Prostate gland (tissue), 2 donors: ENCODE measurements around the gene TPM2.

ENCODE experiments used
- CTCF ChIP-seq, 4 experiments: fragments of 200-600 bp in 2 of 4; fragments of 450-650 bp in 2 of 4; sonication (generic) in 2 of 4; IDR thresholded peaks; 1 replicate in 3 of 4; 2 replicates in 1 of 4; pipeline ENCODE4 v1.5.1; 2016 to 2019; ENCODE audit warnings: antibody characterized with exemption in 4 of 4, mild to moderate bottlenecking in 2 of 4, moderate library complexity in 2 of 4
- POLR2A ChIP-seq: fragments of 450-650 bp; IDR thresholded peaks from one replicate; pipeline ENCODE4 v1.6.1; 2016; ENCODE audit warnings: antibody characterized with exemption, mild to moderate bottlenecking

- TF ChIP-seq CTCF (IDR thresholded peaks at IDR 0.05): no peak
- TF ChIP-seq POLR2A: no peak
Observed at GRCh38 chr9:35703906-35704672, 14.4 kb upstream of the TPM2 start.
